Liver (tissue), 9 donors: ENCODE measurements around the gene HPS6. TPM values are rescaled to one million over a fixed set of nuclear protein-coding genes. Genes with fewer than 3 reads are reported as not detected.

Experiments
- DNase-seq: peaks from one replicate; pipeline ENCODE4 v3.0.0-alpha.2; 2017; ENCODE audit warnings: low spot score
- H3K27ac ChIP-seq, 2 donors: one replicate each; pipeline ENCODE4 v1.7.0; 2013; ENCODE audit warnings: inconsistent platforms in 2 of 2, low read length in 2 of 2, control low read depth in 1 of 2, low read depth in 1 of 2, mild to moderate bottlenecking in 1 of 2
- H3K27me3 ChIP-seq, 4 donors: one replicate each; pipeline versions ENCODE4 v1.6.1 to v1.7.0; 2013; ENCODE audit warnings: low read length in 3 of 4, inconsistent platforms in 1 of 4, mild to moderate bottlenecking in 1 of 4, moderate library complexity in 1 of 4; ENCODE audit not compliant: control insufficient read depth in 4 of 4, insufficient read depth in 4 of 4
- H3K36me3 ChIP-seq, 4 donors: one replicate each; pipeline versions ENCODE4 v1.6.1 to v1.7.0; 2013; ENCODE audit warnings: low read length in 3 of 4, mild to moderate bottlenecking in 3 of 4, low read depth in 1 of 4, moderate library complexity in 1 of 4; ENCODE audit not compliant: control insufficient read depth in 4 of 4, insufficient read depth in 3 of 4
- H3K4me1 ChIP-seq, 4 donors: one replicate each; pipeline versions ENCODE4 v1.6.1 to v1.7.0; 2013; ENCODE audit warnings: low read length in 3 of 4, mild to moderate bottlenecking in 3 of 4, moderate library complexity in 1 of 4; ENCODE audit not compliant: control insufficient read depth in 4 of 4, insufficient read depth in 4 of 4
- H3K4me3 ChIP-seq, 3 donors: one replicate each; pipeline versions ENCODE4 v1.6.1 to v1.7.0; 2013; ENCODE audit warnings: low read length in 3 of 3, control low read depth in 1 of 3, low read depth in 1 of 3, mild to moderate bottlenecking in 1 of 3
- H3K9ac ChIP-seq, 2 donors: one replicate each; pipeline ENCODE4 v1.7.0; 2013; ENCODE audit warnings: low read length in 2 of 2, mild to moderate bottlenecking in 2 of 2, moderate library complexity in 2 of 2, control low read depth in 1 of 2, low read depth in 1 of 2
- H3K9me3 ChIP-seq, 4 donors: one replicate each; pipeline versions ENCODE4 v1.6.1 to v1.7.0; 2013; ENCODE audit warnings: low read length in 3 of 4; ENCODE audit not compliant: control insufficient read depth in 4 of 4
- EGR1 ChIP-seq, 2 donors: IDR thresholded peaks; 2 replicates each; pipeline ENCODE4 v1.6.1; 2016 to 2018; ENCODE audit warnings: antibody characterized with exemption in 2 of 2, low read depth in 2 of 2
- FOXA1 ChIP-seq: IDR thresholded peaks from 2 replicates; pipeline ENCODE4 v1.6.1; 2016; ENCODE audit warnings: antibody characterized with exemption
- FOXA2 ChIP-seq: IDR thresholded peaks from 2 replicates; pipeline ENCODE4 v1.6.1; 2016; ENCODE audit warnings: antibody characterized with exemption
- GABPA ChIP-seq, 2 donors: IDR thresholded peaks in 1 of 2; conservative IDR thresholded peaks in 1 of 2; 2 replicates each; pipeline ENCODE4 v1.6.1; 2016; ENCODE audit warnings: antibody characterized with exemption in 2 of 2, mild to moderate bottlenecking in 1 of 2, moderate library complexity in 1 of 2
- HNF4G ChIP-seq: IDR thresholded peaks from 2 replicates; pipeline ENCODE4 v1.6.1; 2016; ENCODE audit warnings: antibody characterized with exemption
- JUND ChIP-seq, 2 donors: IDR thresholded peaks; 2 replicates each; pipeline ENCODE4 v1.6.1; 2016; ENCODE audit warnings: antibody characterized with exemption in 2 of 2
- NR2F2 ChIP-seq: IDR thresholded peaks from 2 replicates; pipeline ENCODE4 v1.6.1; 2016; ENCODE audit warnings: antibody characterized with exemption
- RAD21 ChIP-seq, 2 donors: IDR thresholded peaks; 2 replicates each; pipeline ENCODE4 v1.6.1; 2016; ENCODE audit warnings: antibody characterized with exemption in 2 of 2, mild to moderate bottlenecking in 2 of 2
- RXRA ChIP-seq, 2 donors: IDR thresholded peaks; 2 replicates each; pipeline ENCODE4 v1.6.1; 2017 to 2018; ENCODE audit warnings: antibody characterized with exemption in 2 of 2, mild to moderate bottlenecking in 1 of 2
- YY1 ChIP-seq: IDR thresholded peaks from 2 replicates; pipeline ENCODE4 v1.6.1; 2016; ENCODE audit warnings: antibody characterized with exemption, mild to moderate bottlenecking
- WGBS: extraction: QIAGEN DNeasy Blood & Tissue Kit; methylation state at CpG from one replicate; pipeline ENCODE4 v1.1.7; 2013; 5-methylcytosine and 5-hydroxymethylcytosine counted together
- polyA plus RNA-seq, 2 donors: library from polyadenylated mRNA; stranded (reverse) in 1 of 2; unstranded in 1 of 2; fragments of 200-250 nt in 1 of 2; fragments of >200 nt in 1 of 2; fragmentation: Nextera tagmentation in 1 of 2; extraction: Ambion mirVana in 1 of 2; gene quantifications; one replicate each; pipeline versions ENCODE4 v1.2.1 to v1.2.3, GENCODE V29; 2013 to 2015
- total RNA-seq, 2 donors: library from RNA; depleted of rRNA; stranded (reverse); fragments of >200 nt; gene quantifications; one replicate each; pipeline ENCODE4 v1.2.3, GENCODE V29; 2014
- TF ChIP-seq, protein P1 (sequence below): IDR thresholded peaks from 2 replicates; pipeline ENCODE4 v1.6.1; 2016; ENCODE audit warnings: antibody characterized with exemption, mild to moderate bottlenecking
- TF ChIP-seq, protein P2 (sequence below): IDR thresholded peaks from 2 replicates; pipeline ENCODE4 v1.6.1; 2016; ENCODE audit warnings: antibody characterized with exemption
- TF ChIP-seq, protein P3 (sequence below): fragments of 150-350 bp; IDR thresholded peaks from 2 replicates; pipeline ENCODE4 v1.5.1; 2017; ENCODE audit warnings: improper control_type of control experiment, low read depth, low read length; ENCODE audit not compliant: missing input control
- TF ChIP-seq, protein P4 (sequence below): IDR thresholded peaks from 2 replicates; pipeline ENCODE4 v1.6.1; 2016; ENCODE audit warnings: antibody characterized with exemption
- TF ChIP-seq, protein P5 (sequence below): IDR thresholded peaks from 2 replicates; pipeline ENCODE4 v1.6.1; 2016; ENCODE audit warnings: antibody characterized with exemption
- donor health status: healthy.
- donor health status: healthy.
- donor health status: healthy.
- donor health status: healthy.
- donor health status: healthy.

HPS6 gene
- total and polyA plus RNA-seq, 4 donors: 2.5 to 13.7 (median 10.0) TPM

DNA sequence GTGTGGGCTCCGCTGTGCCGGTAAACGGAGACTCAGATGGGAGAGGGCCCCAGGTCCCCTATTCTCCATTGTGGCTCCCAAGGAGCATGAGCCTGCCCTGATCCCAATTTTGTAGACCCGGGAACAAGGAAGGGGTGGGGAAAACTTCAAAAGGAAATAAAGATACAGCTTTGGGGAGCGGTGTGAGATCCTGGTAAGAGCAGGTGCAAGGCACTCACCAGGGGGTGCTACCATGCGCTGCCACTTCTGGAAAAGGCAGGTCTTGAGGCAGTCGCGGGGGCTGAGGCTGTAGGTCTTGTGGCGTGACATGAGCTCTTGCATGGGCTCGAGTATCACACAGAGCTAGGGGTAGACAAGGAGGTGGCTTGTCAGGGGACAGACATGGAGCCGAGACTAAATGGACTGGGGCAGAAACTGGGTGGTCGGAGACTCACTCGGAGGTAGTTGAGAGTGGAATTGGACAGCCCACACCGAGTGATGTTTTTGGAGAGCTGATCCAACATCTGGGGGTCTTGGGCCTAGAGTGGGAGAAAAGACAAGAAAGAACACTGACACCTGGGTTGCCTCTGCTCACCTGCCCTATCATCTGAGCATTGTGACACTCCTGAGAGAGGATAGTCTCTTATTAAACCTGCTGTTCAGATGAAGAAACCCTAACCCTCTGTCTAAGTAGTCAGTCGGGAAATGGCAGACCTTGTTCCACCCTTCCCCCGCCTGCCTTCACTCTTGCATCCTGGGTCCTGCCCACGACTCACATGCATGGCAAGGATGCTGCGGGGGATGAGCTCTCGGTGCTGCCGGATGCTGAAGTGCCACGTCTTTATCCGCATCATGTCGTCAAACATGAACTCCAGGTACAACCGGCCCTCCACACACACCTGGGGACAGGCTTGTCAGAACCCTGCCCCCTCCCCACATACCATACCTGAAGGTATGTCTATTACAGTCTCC, 44.3 kb downstream of the HPS6 start:
- H3K27me3 ChIP-seq: no peaks in the 10 kb centered on the region
- WGBS: 96% methylated on average over 24 of the region's 24 CpGs
- H3K36me3 ChIP-seq: peaks cover 17 to 41% (median 35%) of the 10 kb centered on the region in 4 donors
- H3K4me3 ChIP-seq: no peak overlapping the region
- no peaks in the 10 kb centered on the region for H3K9me3 ChIP-seq
- TF ChIP-seq, protein P1, sequence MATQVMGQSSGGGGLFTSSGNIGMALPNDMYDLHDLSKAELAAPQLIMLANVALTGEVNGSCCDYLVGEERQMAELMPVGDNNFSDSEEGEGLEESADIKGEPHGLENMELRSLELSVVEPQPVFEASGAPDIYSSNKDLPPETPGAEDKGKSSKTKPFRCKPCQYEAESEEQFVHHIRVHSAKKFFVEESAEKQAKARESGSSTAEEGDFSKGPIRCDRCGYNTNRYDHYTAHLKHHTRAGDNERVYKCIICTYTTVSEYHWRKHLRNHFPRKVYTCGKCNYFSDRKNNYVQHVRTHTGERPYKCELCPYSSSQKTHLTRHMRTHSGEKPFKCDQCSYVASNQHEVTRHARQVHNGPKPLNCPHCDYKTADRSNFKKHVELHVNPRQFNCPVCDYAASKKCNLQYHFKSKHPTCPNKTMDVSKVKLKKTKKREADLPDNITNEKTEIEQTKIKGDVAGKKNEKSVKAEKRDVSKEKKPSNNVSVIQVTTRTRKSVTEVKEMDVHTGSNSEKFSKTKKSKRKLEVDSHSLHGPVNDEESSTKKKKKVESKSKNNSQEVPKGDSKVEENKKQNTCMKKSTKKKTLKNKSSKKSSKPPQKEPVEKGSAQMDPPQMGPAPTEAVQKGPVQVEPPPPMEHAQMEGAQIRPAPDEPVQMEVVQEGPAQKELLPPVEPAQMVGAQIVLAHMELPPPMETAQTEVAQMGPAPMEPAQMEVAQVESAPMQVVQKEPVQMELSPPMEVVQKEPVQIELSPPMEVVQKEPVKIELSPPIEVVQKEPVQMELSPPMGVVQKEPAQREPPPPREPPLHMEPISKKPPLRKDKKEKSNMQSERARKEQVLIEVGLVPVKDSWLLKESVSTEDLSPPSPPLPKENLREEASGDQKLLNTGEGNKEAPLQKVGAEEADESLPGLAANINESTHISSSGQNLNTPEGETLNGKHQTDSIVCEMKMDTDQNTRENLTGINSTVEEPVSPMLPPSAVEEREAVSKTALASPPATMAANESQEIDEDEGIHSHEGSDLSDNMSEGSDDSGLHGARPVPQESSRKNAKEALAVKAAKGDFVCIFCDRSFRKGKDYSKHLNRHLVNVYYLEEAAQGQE: no peak
- TF ChIP-seq RXRA (IDR thresholded peaks at IDR 0.05) (no peak), NR2F2 (no peak), GABPA (IDR thresholded peaks at IDR 0.05 in 1 of 2, conservative IDR thresholded peaks at IDR 0.05 in 1 of 2) (no peak), RAD21 (IDR thresholded peaks at IDR 0.05) (no peak), FOXA2 (no peak), YY1 (no peak), EGR1 (IDR thresholded peaks at IDR 0.05; ENCODE audit: low read depth in 2 of 2) (no peak), HNF4G (no peak), FOXA1 (no peak), JUND (IDR thresholded peaks at IDR 0.05) (no peak)
- TF ChIP-seq, protein P2, sequence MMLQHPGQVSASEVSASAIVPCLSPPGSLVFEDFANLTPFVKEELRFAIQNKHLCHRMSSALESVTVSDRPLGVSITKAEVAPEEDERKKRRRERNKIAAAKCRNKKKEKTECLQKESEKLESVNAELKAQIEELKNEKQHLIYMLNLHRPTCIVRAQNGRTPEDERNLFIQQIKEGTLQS: no peak
- TF ChIP-seq, protein P3, sequence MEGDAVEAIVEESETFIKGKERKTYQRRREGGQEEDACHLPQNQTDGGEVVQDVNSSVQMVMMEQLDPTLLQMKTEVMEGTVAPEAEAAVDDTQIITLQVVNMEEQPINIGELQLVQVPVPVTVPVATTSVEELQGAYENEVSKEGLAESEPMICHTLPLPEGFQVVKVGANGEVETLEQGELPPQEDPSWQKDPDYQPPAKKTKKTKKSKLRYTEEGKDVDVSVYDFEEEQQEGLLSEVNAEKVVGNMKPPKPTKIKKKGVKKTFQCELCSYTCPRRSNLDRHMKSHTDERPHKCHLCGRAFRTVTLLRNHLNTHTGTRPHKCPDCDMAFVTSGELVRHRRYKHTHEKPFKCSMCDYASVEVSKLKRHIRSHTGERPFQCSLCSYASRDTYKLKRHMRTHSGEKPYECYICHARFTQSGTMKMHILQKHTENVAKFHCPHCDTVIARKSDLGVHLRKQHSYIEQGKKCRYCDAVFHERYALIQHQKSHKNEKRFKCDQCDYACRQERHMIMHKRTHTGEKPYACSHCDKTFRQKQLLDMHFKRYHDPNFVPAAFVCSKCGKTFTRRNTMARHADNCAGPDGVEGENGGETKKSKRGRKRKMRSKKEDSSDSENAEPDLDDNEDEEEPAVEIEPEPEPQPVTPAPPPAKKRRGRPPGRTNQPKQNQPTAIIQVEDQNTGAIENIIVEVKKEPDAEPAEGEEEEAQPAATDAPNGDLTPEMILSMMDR: no peak
- TF ChIP-seq, protein P4, sequence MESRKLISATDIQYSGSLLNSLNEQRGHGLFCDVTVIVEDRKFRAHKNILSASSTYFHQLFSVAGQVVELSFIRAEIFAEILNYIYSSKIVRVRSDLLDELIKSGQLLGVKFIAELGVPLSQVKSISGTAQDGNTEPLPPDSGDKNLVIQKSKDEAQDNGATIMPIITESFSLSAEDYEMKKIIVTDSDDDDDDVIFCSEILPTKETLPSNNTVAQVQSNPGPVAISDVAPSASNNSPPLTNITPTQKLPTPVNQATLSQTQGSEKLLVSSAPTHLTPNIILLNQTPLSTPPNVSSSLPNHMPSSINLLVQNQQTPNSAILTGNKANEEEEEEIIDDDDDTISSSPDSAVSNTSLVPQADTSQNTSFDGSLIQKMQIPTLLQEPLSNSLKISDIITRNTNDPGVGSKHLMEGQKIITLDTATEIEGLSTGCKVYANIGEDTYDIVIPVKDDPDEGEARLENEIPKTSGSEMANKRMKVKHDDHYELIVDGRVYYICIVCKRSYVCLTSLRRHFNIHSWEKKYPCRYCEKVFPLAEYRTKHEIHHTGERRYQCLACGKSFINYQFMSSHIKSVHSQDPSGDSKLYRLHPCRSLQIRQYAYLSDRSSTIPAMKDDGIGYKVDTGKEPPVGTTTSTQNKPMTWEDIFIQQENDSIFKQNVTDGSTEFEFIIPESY: no peak
- TF ChIP-seq, protein P5, sequence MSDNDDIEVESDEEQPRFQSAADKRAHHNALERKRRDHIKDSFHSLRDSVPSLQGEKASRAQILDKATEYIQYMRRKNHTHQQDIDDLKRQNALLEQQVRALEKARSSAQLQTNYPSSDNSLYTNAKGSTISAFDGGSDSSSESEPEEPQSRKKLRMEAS: no peak
- no peak overlapping the region for H3K27ac ChIP-seq
- H3K4me1 ChIP-seq: peaks cover 6 to 16% (median 10%) of the 10 kb centered on the region in 4 donors
- DNase-seq: no peak
- H3K9ac ChIP-seq: no peak overlapping the region
